GM23248 (cell line): ENCODE measurements around the gene GNB3. TPM values are rescaled to one million over a fixed set of nuclear protein-coding genes. Genes with fewer than 3 reads are reported as not detected.
A peak's percentile ranks its signal among the peaks of the same experiment; 100 is the strongest.

ENCODE experiments used
- DNase-seq: peaks from one replicate; pipeline ENCODE4 v3.0.0-alpha.2; 2015
- H2AFZ ChIP-seq: fragments of 200-600 bp; sonication (generic); 2 replicates; pipeline ENCODE4 v1.6.1; 2016; ENCODE audit warnings: antibody characterized with exemption
- H3F3A ChIP-seq: fragments of 200-600 bp; sonication (generic); 2 replicates; pipeline ENCODE4 v1.6.1; 2016; ENCODE audit warnings: mild to moderate bottlenecking, antibody characterized with exemption, mixed run types; ENCODE audit not compliant: insufficient read depth
- H3K27ac ChIP-seq: fragments of 200-600 bp; sonication (generic); 2 replicates; pipeline ENCODE4 v1.5.1; 2016; ENCODE audit warnings: mild to moderate bottlenecking
- H3K27me3 ChIP-seq: fragments of 200-600 bp; sonication (generic); replicated peaks from 2 replicates; pipeline ENCODE4 v1.6.1; 2016; ENCODE audit warnings: mild to moderate bottlenecking; ENCODE audit not compliant: insufficient read depth
- H3K36me3 ChIP-seq: fragments of 200-600 bp; sonication (generic); 2 replicates; pipeline ENCODE4 v1.6.1; 2016; ENCODE audit warnings: low read depth, mild to moderate bottlenecking
- H3K4me1 ChIP-seq: fragments of 200-600 bp; sonication (generic); 2 replicates; pipeline ENCODE4 v1.6.1; 2016; ENCODE audit warnings: mild to moderate bottlenecking; ENCODE audit not compliant: insufficient read depth
- H3K4me2 ChIP-seq: fragments of 200-600 bp; sonication (generic); one replicate; pipeline ENCODE4 v1.6.1; 2016; ENCODE audit warnings: mild to moderate bottlenecking; ENCODE audit not compliant: unreplicated experiment
- H3K4me3 ChIP-seq: fragments of 200-600 bp; sonication (generic); 2 replicates; pipeline ENCODE4 v1.5.1; 2016; ENCODE audit warnings: mild to moderate bottlenecking
- H3K79me2 ChIP-seq: fragments of 200-600 bp; sonication (generic); 2 replicates; pipeline ENCODE4 v1.6.1; 2016; ENCODE audit warnings: mild to moderate bottlenecking; ENCODE audit not compliant: insufficient read depth
- H3K9ac ChIP-seq: fragments of 200-600 bp; sonication (generic); 2 replicates; pipeline ENCODE4 v1.6.1; 2016; ENCODE audit warnings: mild to moderate bottlenecking
- H3K9me2 ChIP-seq: fragments of 200-600 bp; sonication (generic); 2 replicates; pipeline ENCODE4 v1.6.1; 2016; ENCODE audit warnings: mixed run types, mild to moderate bottlenecking, moderate library complexity; ENCODE audit not compliant: insufficient read depth
- H3K9me3 ChIP-seq: fragments of 200-600 bp; sonication (generic); one replicate; pipeline ENCODE4 v1.6.1; 2017; ENCODE audit warnings: low read depth
- H4K20me1 ChIP-seq: fragments of 200-600 bp; sonication (generic); 2 replicates; pipeline ENCODE4 v1.6.0; 2016; ENCODE audit not compliant: insufficient read depth
- EZH2 ChIP-seq: fragments of 200-600 bp; sonication (generic); IDR thresholded peaks from 2 replicates; pipeline ENCODE4 v1.6.1; 2018; ENCODE audit warnings: antibody characterized with exemption, mild to moderate bottlenecking; ENCODE audit not compliant: insufficient read depth, poor library complexity, severe bottlenecking
- EZH2phosphoT487 ChIP-seq: fragments of 200-600 bp; sonication (generic); IDR thresholded peaks from 2 replicates; pipeline ENCODE4 v1.6.1; 2018; ENCODE audit warnings: antibody characterized with exemption, moderate library complexity, mild to moderate bottlenecking, low read depth; ENCODE audit not compliant: insufficient read depth
- WGBS, 2 experiments: methylation state at CpG; one replicate each; pipeline ENCODE4 v1.1.6; 2015 to 2017; ENCODE audit warnings: low lambda C conversion rate in 2 of 2, low coverage in 1 of 2; ENCODE audit errors: missing lambda C conversion rate in 2 of 2; 5-methylcytosine and 5-hydroxymethylcytosine counted together
- in situ Hi-C: fragments of 300-500 bp; cut with MboI; formaldehyde crosslinking; loops from 2 replicates; pipeline ENCODE4 v1.15.0; 2020
- polyA plus RNA-seq: library from polyadenylated mRNA; unstranded; fragments of >200 nt; fragmentation: Nextera tagmentation; extraction: Ambion mirVana; gene quantifications from 2 replicates; pipeline ENCODE4 v1.2.1, GENCODE V29; 2016
- total RNA-seq: library from RNA; depleted of rRNA; stranded (reverse); fragments of >200 nt; shearing (Covaris generic); gene quantifications from 2 replicates; pipeline ENCODE4 v1.2.3, GENCODE V29; 2014

Gene GNB3
- total and polyA plus RNA-seq, 2 experiments from 2014 or later = 2.2 to 3.2 TPM

- Histone ChIP-seq H4K20me1 (no peaks in the 10 kb centered on the region; the same call in 1 of the 2 replicates), H3K27me3 (no peaks in the 10 kb centered on the region), H3K79me2 (peaks cover 38% of the 10 kb centered on the region), H3K36me3 (peaks cover 27% of the 10 kb centered on the region), H3K4me1 (peaks cover 31% of the 10 kb centered on the region), H3K4me2 (peak overlapping the region; percentile 88), H3K9me2 (no peaks in the 10 kb centered on the region), H3K27ac (peak overlapping the region; percentile 51), H3F3A (peaks cover 35% of the 10 kb centered on the region), H2AFZ (peak overlapping the region; percentile 78), H3K4me3 (peak overlapping the region; percentile 99), H3K9me3 (no peaks in the 10 kb centered on the region), H3K9ac (peak overlapping the region; percentile 92)
- 78 to 79% methylated on average over 16 to 19 of the region's 19 CpGs for WGBS, 2 experiments
- in situ Hi-C loops = no loop called here
- DNase-seq = no peak
- TF ChIP-seq EZH2phosphoT487 = no peak
- no peak for TF ChIP-seq EZH2
Measured at GRCh38 chr12:6866163-6866919, 25.6 kb downstream of the GNB3 start.

- Histone ChIP-seq H3K9me3 (no peaks in the 10 kb centered on the region), H3K9ac (peak overlapping the region; percentile 92), H3K4me3 (peak overlapping the region; percentile 99), H4K20me1 (no peaks in the 10 kb centered on the region; the same call in 1 of the 2 replicates), H3K36me3 (peaks cover 27% of the 10 kb centered on the region), H3K4me1 (peaks cover 37% of the 10 kb centered on the region), H3K4me2 (peak overlapping the region; percentile 88), H3K79me2 (peaks cover 38% of the 10 kb centered on the region), H3K9me2 (no peaks in the 10 kb centered on the region), H3F3A (peaks cover 40% of the 10 kb centered on the region), H3K27me3 (no peaks in the 10 kb centered on the region), H2AFZ (peak overlapping the region; percentile 78), H3K27ac (peak overlapping the region; percentile 51)
- TF ChIP-seq EZH2 (no peak), EZH2phosphoT487 (no peak)
- 2 to 4% methylated on average over 32 to 33 of the region's 33 CpGs for WGBS, 2 experiments
- in situ Hi-C loops = no loop called here
- DNase-seq = peak; percentile 44
Measured at GRCh38 chr12:6866920-6867412, 26.2 kb downstream of the GNB3 start.

DNA sequence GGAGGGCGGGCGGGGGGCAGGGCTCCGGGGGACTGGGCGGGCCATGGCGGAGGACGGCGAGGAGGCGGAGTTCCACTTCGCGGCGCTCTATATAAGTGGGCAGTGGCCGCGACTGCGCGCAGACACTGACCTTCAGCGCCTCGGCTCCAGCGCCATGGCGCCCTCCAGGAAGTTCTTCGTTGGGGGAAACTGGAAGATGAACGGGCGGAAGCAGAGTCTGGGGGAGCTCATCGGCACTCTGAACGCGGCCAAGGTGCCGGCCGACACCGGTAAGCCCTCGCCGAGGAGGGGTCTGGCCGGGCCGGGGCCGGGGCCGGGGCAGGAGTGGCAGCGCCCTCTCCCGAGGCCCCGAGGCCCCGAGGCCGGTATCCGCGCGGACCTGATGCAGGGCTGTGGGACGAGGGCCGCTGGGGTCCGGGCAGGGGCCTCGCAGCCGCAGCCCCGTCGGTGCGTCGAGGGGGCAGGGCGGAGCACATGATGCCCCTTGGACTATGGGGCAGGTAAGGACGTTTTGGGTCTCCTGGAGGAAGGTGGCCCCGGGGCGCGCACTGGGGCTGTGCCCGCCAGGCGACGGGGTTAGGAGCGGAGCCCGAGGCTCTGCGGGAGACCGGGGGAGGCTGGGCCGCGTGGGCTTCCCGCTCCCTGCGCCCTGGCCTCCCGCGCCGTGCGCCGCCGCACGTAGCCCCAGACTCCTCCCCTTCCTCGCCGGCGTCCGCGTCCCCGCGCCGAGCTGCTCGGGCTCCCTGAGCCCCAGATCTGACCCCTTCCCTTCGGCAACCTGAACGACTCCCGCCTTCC is 26.9 kb downstream of the GNB3 start, which contains the start of gene TPI1:
TSS of gene TPI1 (plus strand) at position 119 of the 798 bp plus-strand sequence. CDS start at position 155, 36 bp downstream.
- peaks cover 38% of the 10 kb centered on the region for H3K79me2 ChIP-seq
- WGBS, 2 experiments = 1% methylated on average over 63 to 80 of the region's 86 CpGs
- DNase-seq = peak; percentile 93

More for the DNA sequence above, 26.9 kb downstream of the GNB3 start, which contains the start of gene TPI1:
- peak within 1 kb of the TSS; percentile 92 for H3K9ac ChIP-seq
- no peaks in the 10 kb centered on the region; the same call in 1 of the 2 replicates for H4K20me1 ChIP-seq
- no peaks in the 10 kb centered on the region for H3K27me3 ChIP-seq
- H2AFZ ChIP-seq = peak within 1 kb of the TSS; percentile 78
- H3K36me3 ChIP-seq = peaks cover 24% of the 10 kb centered on the region
- no peak for TF ChIP-seq EZH2
- TF ChIP-seq EZH2phosphoT487 = no peak
- peak within 1 kb of the TSS; percentile 100 for H3K4me2 ChIP-seq
- peak within 1 kb of the TSS; percentile 99 for H3K4me3 ChIP-seq
- H3K27ac ChIP-seq = peak within 1 kb of the TSS; percentile 68
- H3K9me2 ChIP-seq = no peaks in the 10 kb centered on the region
- H3F3A ChIP-seq = peaks cover 40% of the 10 kb centered on the region
- no peaks in the 10 kb centered on the region for H3K9me3 ChIP-seq
- in situ Hi-C loops = no loop called here
- H3K4me1 ChIP-seq = peaks cover 39% of the 10 kb centered on the region
